Left renal pelvis (tissue), 4 donors: ENCODE measurements around the gene PPP2R2C. TPM values are rescaled to one million over a fixed set of nuclear protein-coding genes. Genes with fewer than 3 reads are reported as not detected.

Source experiments
- DNase-seq, 4 donors: peaks; one replicate each; pipeline ENCODE4 v3.0.0-alpha.2; 2013; ENCODE audit warnings: low read depth in 4 of 4, low spot score in 3 of 4
- polyA plus RNA-seq, 4 donors: library from polyadenylated mRNA; unstranded; fragments of 120-200 nt; gene quantifications; one replicate each; pipeline ENCODE4 v1.2.1, GENCODE V29; 2013; ENCODE audit not compliant: insufficient read length in 4 of 4

The PPP2R2C gene
- polyA plus RNA-seq, 4 donors, result 0.40 to 1.6 (median 0.69) TPM

DNA sequence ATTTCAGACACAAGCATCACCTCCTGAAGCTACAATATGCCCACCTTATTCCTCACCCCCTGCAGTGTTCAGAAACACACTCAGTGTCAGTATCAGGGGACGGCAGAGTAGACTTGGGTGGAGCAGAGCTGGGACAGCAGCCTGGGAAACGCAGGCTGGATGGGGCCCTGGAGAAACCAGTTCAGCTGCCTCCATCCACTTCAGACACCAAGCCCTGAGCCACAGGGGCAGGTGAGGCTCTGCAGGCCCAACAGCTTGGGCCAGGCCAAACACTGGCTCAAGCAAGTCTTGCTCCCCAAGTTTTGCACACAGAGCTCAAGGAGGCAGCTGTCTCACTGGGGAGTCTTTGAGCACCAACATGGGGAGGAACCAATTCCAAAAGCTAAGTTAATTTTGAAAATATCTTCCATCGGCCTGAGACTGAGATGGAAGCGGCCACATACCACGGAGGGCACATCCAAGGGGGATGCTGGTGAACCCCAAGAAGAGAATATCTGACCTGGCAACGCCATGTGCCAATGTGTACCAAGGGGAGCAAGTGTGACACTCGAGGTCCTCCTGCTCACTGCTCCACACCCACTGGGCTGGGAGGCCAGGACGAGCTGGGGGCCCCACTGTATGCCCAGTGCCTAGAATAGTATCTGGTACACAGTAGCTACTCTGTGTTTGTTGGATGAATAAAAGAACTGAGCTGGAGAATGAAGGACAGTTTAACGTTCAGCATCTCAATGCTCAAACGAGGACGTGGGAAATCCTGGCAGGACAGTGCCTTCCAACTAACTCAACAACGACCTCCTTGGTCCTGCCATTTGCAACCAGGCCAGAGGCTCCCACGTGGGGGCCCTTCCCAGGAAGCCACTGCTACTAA is 45.6 kb downstream of the PPP2R2C start:
- DNase-seq, result no peak

DNA sequence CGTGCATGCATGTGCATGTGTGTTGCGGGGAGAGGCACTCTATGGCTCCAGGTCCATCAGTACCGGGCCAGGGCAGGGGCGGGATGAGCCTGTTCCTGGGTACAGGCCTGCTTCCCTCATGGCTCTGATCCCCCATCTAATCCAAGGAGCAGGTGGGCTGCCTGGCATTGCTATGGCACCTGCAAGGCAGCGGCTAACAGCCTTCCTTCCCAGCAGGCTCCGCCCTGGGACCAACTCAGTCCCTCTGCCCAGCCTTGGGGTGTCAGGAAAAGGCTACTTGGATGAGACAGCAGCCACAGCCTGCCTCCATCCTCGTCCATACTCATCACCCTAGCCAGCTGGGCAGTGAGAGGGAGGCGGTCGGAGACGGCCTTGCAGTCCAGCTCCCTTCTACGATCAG is 46.5 kb downstream of the PPP2R2C start:
- DNase-seq, result no peak

DNA sequence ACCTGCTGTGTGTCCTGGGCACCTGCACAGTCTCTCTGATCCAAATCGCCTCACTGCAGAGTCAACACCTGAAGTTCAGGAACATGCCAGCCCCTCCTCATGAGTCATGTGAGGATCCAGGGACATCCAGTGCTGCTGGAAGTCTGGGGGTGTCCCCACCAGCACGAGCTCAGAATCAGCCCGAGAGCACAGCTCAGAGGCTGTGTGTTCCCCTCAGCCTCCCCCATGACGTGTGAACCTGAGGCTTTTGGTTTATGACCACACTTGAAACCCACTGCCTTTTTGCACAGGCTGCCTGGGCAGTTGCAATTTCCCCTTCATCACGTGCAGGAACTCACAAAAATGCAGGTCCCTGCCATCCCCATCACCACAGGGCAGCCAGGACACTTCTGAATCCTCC is 47.1 kb downstream of the PPP2R2C start:
- DNase-seq, result no peak

DNA sequence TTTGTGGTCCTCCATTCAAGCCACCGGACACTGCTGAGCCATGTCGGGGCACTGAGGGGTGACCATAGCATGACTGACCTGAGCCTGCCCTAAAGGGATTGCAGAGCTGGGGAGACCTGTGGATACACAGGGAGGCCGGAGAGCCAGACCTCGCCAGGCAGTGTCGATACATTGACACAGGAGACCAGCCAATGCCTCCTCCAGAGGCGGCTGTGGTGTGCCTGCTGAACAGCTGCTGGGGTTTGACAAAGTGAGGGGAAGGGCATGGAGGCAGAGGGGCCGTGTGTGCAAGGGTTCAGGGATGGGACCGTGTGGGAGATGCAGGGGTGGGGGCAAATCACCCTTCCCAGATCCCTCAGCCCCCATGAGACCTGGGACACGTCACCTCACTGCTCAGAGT is 48.0 kb downstream of the PPP2R2C start:
- no peak for DNase-seq

DNA sequence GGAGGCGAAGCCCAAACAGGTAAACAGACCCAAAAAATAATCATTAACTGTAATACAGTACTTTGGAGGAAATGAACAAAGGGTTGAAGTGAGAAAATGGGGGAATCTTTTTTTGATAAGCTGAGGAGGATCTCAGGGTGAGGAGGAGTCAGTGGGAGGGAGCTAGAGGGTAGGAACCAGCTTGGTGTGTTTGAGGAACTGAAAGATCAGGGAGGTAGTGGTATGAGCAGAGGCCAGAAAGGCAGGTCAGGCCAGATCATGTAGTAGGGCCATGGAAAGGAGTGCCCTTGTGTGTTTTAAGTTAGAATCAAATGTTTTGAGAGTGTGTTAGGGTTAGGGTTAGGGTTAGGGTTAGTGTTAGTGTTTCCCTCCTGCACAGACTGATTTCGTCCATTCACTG is 48.8 kb downstream of the PPP2R2C start:
- DNase-seq, result no peak

DNA sequence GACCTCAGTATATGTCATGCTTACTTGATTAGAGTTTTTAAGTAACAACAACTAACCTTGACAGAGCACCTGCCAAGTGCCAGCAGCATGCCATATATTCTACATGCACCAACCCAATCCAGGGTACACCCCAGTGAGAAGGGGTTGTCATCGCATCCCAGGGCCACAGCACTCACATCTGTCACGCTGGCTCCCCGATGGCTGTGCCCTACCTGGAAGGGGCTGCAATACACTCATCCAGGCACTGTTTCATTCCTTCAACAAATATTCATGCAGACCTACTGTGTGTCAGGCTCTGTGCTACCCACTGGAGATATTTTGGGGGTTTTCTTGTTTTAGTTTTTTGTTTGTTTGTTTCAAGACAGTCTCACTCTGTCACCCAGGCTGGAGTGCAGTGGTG is 49.5 kb downstream of the PPP2R2C start:
- DNase-seq, result no peak

DNA sequence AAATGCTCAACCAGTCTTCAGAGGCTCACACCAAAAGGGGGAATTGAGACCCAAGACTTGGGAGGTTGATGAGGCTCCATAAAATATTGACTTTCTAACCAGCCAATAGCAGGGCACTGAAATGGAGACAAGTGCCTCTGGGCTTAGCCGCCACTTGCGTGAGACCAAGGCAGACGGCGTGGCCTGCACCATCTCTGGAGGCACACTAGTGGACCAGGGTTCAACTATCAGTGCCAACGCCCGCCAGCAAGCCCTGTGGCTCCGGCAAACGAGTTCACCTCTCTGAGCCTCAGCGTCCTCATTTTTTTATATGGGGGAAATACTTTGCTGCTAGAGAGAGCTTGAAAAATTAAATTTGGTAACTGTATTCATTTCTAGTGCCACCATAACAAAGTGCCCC is 50.3 kb downstream of the PPP2R2C start:
- no peak for DNase-seq

DNA sequence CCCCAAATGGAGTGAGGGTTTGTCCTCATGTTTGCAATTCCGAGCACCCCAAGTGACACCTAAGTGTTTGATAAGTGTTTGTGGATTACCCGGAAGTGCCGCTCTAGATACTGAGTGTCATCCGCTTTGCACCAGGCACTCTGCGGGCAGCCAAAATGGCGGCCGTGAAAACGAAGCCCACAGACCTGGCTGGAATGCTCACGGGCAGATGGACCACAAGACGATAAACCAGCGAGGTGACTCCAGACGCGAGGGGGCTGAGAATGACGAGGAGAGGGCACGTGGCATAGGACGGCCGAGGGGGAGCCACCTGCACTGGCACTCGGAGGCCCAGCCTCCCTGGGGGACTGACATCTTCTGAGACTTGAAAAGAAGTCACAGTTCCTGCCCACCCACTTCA is 51.0 kb downstream of the PPP2R2C start:
- no peak for DNase-seq

DNA sequence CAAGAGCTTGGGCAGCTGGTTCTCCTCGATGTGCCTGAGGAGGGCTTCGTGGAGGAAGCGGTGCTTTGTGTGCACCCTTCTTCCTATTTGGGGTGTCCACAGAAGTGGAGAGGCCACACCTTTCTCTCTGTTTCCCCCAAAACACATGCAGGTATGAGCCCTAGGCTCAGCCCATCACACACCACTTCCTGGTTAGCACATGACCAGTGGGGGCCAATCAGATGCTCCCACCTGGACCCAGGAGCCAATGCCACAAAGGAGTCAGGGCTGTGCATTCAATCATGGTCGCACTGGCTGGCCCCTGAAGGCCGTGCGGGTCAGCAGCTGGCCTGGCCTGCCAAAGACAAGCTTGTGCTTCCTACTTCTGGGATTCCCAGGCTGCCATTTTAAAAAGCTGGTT is 51.4 kb downstream of the PPP2R2C start:
- no peak for DNase-seq

DNA sequence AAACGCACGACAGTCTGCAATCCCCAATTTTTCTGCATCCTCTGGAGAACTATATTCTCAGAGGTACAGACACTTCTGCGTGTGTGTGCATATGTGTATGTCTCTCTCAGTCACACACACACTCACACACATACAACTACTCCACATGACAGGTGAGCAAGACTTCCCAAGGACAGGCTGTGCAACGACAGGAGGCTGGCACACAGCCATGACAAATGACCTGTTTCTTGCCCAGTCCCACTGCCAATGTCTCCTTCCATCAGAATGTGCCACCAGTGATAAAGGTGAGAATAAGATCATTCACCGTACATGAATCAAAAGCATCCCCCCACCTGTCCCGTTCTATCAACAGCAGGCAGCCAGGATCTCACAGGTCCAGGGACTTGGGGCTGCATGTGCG is 52.4 kb downstream of the PPP2R2C start:
- no peak for DNase-seq

DNA sequence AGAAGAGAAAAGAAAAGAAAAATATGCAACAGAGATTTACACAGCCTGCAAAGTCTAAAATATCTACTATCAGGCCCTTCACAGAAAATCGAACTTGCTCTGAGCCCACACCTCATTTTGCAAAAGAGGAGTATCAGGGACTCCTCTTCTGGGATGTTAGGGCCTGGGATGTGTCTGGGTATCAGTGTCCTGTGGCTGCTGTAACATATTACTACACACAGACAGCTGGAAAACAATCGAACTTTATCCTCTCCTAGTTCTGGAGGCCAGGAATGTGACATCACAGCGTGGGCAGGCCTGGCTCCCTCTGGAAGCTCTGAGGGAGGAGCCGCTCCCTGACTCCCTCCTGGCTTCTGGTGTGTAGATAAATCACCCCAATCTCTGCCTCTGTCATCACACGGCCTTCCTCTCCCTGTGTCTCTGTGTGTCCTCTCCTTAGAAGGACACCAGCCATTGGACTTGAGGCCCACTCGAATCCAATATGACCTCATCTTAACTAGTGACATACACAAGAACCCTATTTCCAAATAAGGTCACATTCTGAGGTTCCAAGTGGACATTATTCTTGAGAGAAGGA is 52.9 kb downstream of the PPP2R2C start:
- no peak for DNase-seq

DNA sequence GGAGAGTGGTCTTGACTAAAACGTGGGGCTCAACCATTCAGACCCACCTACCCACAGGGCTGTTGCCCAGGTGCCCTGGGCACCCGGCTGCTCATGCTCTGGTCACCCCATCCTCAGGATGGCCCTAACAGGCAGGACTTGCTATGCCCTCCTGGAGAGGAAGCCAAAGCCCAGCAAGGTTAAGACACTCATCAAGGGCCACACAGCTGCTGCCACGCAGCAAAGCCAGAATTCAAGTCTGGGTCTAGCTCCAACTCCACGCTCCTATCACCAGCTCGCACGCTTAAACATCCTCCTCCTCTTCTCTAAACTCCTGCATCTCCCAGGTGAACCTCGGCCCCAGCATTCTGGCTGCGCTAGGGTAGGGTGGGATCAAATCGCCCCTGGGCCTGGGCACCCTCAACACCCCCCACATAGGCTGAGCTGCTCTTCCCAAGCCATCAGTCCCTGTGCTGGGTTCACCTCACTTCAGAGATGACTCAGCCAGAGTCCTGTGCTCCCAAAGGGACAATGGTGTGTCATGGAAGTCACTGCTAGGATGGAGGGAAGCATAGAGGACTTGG is 54.1 kb downstream of the PPP2R2C start:
- no peak for DNase-seq

DNA sequence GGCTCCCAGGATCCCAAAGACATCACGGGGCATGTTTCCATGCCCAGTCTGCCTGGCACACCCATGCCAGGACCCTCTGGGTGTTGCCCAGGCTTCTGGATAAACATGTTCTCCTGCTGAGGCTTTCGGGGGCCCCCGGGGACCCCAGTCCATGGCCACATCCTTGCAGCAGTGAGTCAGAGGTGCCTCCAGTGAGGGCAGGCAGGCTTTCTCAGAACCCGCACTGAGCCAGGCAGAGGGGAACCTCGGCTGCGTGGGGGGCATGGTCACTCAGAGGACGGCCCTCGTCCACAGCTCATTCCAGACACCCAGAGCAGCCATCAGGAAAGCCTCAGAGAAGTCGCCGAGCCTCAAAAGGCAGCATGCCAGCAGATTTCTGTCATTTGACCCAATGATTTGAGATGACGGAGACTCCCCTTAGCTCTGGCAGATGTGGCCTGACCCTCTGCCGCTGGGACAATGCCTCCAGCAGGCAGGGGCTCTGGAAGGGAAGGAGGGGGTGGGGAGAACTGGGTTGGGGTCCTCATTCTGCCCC is 54.8 kb downstream of the PPP2R2C start:
- DNase-seq, result no peak

DNA sequence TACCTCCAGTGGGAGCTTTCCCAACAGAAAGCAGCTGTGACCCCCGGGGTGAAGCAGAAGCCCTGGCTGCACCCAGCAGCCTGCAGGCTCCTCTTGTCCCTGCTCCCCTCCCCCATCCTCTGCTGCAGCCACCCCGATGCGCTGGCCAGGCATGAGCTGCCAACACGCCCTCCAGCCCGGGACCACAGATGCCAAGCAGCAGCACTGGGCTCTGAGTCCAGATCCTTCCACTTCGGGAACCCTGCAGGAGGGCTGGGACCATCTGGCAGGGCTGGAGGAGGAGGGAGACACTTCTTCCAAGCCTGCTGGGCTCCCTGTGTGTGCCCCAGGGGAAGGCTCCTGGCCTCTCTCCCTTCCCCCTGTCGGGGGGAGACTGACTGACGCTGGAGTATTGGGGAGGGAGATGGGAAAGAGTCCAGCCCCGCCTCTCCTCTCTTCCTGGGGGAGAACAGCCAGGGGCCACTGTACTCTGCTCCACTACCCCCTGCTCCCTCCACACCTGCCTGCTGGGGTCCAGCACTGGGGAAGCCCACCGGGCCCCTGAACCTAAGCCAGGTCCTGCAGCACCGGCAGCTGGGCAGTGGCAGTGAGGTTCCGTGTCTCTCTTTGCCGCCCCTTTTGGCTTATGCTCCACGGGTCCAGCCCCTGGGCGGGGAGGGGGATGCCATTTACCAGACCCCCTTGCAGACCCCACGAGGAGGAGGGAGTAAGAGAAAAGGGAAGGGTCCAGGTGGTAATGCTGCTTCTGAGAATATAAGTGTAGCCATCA is 55.7 kb downstream of the PPP2R2C start:
- DNase-seq, result no peak

DNA sequence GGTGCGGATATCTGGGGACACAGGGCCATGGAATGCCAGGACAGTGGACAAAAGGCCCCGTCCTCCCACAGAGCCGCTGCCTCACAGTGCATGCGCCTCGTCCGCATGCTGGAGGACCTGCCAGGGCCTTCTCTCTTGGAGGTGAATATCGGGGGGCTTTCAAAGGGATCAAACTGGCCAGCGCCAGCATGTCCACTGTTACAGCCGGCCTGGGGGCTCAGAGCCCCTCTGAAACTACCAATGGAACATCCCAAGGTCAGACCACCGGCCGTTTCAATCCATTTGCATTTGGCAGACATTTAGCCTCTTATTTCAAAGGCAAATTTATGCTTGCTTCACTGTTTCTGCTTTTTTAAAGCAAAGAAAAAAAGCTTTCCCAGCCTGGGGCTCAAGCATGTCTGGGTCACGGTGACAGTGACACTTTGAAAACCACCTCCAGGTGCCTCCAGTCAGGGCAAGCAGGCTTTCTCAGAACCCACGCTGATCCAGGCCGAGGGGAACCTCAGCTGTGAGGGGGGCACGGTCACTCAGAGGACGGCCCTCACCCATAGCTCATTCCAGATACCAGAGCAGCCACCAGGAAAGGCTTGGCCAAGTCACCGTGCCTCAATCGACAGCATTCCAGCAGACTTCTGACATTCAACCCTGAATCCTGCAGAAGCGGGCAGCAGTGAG is 57.2 kb downstream of the PPP2R2C start:
- DNase-seq, result no peak

DNA sequence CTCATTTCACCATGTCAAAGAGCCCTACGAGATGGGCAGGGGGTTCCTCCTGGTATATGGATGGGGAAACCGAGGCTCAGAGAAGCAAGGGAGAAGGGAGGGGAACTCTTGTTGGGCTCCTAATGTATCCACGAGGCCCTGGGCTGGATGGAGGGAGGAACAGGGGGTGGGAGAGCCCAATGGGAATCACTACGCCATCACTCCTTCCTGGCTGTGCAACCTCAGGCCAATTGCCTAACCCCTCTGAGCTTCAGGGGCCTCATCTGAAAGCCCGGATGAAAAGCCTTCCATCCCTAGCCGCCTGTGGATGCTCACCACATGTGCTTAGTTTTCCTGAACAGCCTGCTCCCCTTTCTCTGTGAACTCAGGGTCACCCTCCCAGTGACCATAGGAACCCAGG is 57.8 kb downstream of the PPP2R2C start:
- no peak for DNase-seq

DNA sequence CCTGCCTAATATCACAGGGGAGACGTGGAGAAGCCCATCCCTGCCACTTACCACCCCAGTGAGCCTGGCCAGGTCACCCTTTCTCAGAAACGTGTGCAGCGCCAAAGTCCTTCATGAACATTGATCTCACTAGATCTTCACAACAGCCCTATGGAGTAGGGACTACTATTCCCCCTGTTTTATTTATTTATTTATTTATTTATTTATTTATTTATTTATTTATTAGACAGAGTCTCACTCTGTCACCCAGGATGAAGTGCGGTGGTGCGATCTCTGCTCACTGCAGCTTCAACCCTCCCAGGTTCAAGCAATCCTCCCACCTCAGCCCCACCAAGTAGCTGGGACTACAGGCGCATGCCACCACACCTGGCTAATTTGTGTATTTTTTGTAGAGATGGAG is 61.8 kb downstream of the PPP2R2C start:
- no peak for DNase-seq

DNA sequence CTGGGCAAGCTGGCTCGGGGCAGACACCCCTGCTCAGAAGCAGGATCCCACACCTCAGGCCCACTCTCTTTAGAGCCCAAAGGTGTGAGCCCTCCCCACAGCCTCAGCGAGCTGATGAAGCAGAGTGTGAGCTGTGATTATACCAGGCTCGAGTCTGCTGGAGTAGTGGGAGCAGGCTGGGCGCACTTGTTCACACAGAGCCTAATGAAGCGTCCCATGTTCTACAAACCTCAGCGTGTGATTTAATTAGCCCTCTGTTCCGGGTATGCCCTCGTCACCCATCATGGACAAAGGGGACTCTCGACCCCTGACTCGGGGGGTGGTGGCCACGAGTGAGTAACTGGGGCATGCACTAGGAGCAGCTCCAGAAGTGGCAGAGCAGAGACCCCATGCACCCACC is 62.3 kb downstream of the PPP2R2C start:
- no peak for DNase-seq

DNA sequence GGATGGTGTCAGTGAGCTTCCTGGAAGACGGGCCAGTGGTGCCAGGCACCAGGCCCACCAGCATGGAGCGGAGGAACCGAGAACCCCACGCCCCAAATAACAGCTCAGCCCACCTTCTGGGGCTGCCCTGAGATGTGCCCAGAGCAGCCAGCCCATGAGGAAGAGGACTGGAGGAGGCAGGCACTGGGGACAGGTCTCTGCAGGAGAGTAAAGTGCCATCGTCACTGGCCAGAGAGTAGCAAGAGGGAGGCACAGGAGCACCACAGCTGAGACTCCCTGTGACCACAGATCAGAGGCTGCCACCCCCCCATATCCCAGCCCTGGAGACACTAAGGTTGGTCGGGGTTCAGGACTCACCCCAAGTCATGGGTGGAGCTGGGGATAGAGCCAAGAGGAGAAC is 63.0 kb downstream of the PPP2R2C start:
- no peak for DNase-seq

DNA sequence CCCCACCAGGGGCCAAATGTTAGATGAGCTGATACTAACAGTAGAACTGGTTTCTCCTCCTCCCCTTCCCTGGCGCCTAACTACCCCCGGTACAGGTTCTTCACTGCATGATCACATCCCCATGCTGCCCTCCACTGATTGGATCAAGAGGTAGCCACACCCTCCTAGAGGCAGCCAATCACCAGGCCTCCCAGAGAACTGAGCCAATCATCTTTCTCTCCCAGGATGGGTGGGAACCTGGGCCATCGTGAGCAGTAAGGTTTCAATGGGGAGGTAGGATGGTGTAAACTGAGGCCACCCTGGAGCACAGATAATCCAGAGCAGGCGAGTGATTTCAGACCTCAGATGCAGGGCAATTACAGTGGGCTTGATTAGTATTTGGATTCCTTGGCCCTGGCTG is 64.2 kb downstream of the PPP2R2C start:
- no peak for DNase-seq

DNA sequence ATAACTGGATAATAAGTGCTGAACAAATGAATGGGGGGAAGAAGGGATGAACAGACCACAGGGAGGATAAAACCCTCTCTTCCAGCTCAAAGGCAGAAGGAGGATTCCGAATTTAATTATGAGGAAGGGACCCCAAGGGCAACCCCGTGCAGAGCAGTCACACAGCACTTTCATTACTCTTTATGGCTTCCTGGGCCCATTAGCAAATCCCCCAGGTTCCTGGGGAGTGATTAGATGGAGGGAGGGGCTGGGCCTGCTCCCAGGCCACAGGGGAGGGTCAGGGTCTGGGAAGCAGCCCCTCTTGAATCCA is 67.1 kb downstream of the PPP2R2C start:
- no peak for DNase-seq
